Coronary artery (tissue), 2 donors: ENCODE data around the gene RRP1.

Experiments used
- DNase-seq: peaks from one replicate; pipeline ENCODE4 v3.0.0-alpha.2; 2017; ENCODE audit warnings: low spot score
- H3K27ac ChIP-seq, 2 donors: fragments of 200-600 bp; sonication (generic); one replicate each; pipeline ENCODE4 v1.5.1; 2016 to 2019
- H3K4me3 ChIP-seq: fragments of 200-600 bp; sonication (generic); 2 replicates; pipeline ENCODE4 v1.5.1; 2016; ENCODE audit warnings: mild to moderate bottlenecking, moderate library complexity
- TF ChIP-seq, protein P1 (sequence below): fragments of 200-600 bp; sonication (generic); IDR thresholded peaks from one replicate; pipeline ENCODE4 v1.5.1; 2019; ENCODE audit warnings: antibody characterized with exemption

Gene RRP1

GRCh38 chr21:43771199-43771675, 18.1 kb upstream of the RRP1 start:
- no peak for DNase-seq
- TF ChIP-seq, protein P1, sequence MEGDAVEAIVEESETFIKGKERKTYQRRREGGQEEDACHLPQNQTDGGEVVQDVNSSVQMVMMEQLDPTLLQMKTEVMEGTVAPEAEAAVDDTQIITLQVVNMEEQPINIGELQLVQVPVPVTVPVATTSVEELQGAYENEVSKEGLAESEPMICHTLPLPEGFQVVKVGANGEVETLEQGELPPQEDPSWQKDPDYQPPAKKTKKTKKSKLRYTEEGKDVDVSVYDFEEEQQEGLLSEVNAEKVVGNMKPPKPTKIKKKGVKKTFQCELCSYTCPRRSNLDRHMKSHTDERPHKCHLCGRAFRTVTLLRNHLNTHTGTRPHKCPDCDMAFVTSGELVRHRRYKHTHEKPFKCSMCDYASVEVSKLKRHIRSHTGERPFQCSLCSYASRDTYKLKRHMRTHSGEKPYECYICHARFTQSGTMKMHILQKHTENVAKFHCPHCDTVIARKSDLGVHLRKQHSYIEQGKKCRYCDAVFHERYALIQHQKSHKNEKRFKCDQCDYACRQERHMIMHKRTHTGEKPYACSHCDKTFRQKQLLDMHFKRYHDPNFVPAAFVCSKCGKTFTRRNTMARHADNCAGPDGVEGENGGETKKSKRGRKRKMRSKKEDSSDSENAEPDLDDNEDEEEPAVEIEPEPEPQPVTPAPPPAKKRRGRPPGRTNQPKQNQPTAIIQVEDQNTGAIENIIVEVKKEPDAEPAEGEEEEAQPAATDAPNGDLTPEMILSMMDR = no peak
- no peak overlapping the region for H3K27ac ChIP-seq
- no peak overlapping the region for H3K4me3 ChIP-seq

GRCh38 chr21:43771698-43772424, 17.5 kb upstream of the RRP1 start:
- DNase-seq = no peak
- no peak overlapping the region for H3K4me3 ChIP-seq
- TF ChIP-seq, protein P1 = no peak
- H3K27ac ChIP-seq = no peak overlapping the region

- Histone ChIP-seq H3K27ac (no peak overlapping the region), H3K4me3 (no peak overlapping the region)
- DNase-seq = no peak
- TF ChIP-seq, protein P1 = no peak
Observed at GRCh38 chr21:43772425-43772821, 17.0 kb upstream of the RRP1 start.

DNA sequence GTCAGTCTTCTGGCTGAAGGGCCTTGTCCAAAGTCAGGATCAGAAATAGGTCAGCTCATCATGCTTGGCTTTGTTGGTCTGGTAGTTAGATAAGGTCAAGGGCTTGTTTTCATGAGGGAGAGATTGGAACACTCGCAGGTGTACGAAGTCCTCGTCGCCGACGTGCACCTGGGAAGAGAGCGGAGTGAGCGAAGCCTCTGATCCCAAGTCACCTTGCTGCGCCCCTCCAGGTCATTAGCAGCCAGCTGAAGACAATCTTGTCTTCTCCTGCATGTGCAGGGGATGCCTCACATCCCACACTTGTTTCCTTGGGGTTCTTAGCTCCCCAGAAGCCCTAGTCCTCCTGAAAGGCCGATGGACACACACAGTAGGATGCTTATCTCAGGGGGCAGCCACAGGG, 15.2 kb upstream of the RRP1 start:
- Histone ChIP-seq H3K4me3 (no peak overlapping the region), H3K27ac (no peak overlapping the region)
- TF ChIP-seq, protein P1 = no peak
- no peak for DNase-seq

DNA sequence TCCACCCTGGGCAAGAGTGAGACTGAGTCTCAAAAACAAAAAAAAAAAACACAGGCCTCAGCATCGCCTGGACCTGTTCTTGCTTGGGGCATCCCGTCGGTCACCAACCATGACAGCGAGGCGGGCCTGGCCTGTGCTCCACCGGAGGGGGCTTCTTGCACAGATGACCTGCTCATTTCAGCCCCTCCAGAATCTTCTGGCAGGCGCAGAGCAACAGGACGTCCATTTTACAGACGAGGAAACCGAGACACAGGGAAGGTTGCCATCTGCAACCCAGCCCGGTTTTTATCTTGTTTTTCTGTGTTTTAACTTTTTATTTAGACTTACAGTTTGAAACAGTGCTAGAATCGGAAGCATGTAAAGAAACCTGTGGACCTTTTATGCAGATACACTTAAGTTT, 14.2 kb upstream of the RRP1 start:
- peak overlapping the region in 1 of 2 donors; percentile 82 for H3K27ac ChIP-seq
- peak overlapping the region; percentile 82 for H3K4me3 ChIP-seq
- TF ChIP-seq, protein P1 = no peak
- no peak for DNase-seq

- H3K4me3 ChIP-seq = peak within 1 kb of the TSS; percentile 82
- TF ChIP-seq, protein P1 = no peak
- DNase-seq = peak; percentile 89
Observed at GRCh38 chr21:43775795-43776430, 13.5 kb upstream of the RRP1 start, which contains the start of gene CSTB. Gene CSTB, minus strand, starts transcription at chr21:43776308. Its CDS starts 39 bp downstream, at chr21:43776269.

GRCh38 chr21:43777953-43778352, 11.4 kb upstream of the RRP1 start:
- TF ChIP-seq, protein P1 = no peak
- DNase-seq = no peak
- H3K27ac ChIP-seq = no peak overlapping the region
- no peak overlapping the region for H3K4me3 ChIP-seq

More at GRCh38 chr21:43775795-43776430, 13.5 kb upstream of the RRP1 start, which contains the start of gene CSTB:
- peak within 1 kb of the TSS; percentile 82 to 87 for H3K27ac ChIP-seq
